SK-N-MC (cell line): ENCODE results near the gene APRT.

Experiments
- DNase-seq: peaks from one replicate; pipeline ENCODE4 v3.0.0-alpha.2; 2011; ENCODE audit warnings: low read depth, low spot score
- H3K27ac ChIP-seq: fragments of 200-600 bp; sonication (generic); 2 replicates; pipeline ENCODE4 v1.5.1; 2016; ENCODE audit warnings: mixed run types
- H3K36me3 ChIP-seq: fragments of 200-600 bp; sonication (generic); 2 replicates; pipeline ENCODE4 v1.6.1; 2017; ENCODE audit warnings: antibody characterized with exemption, low read length, mixed read lengths; ENCODE audit not compliant: insufficient read depth
- H3K4me3 ChIP-seq: fragments of 200-600 bp; sonication (generic); 2 replicates; pipeline ENCODE4 v1.5.1; 2016
- H3K9ac ChIP-seq: fragments of 200-600 bp; sonication (generic); 2 replicates; pipeline ENCODE4 v1.8.0; 2017; ENCODE audit warnings: mixed run types, mixed read lengths; ENCODE audit not compliant: insufficient read length
- H3K9me3 ChIP-seq: fragments of 200-600 bp; sonication (generic); 2 replicates; pipeline ENCODE4 v1.6.1; 2017; ENCODE audit warnings: low read depth, mild to moderate bottlenecking, antibody characterized with exemption, low read length, moderate library complexity, mixed read lengths
- EZH2 ChIP-seq: fragments of 200-600 bp; sonication (generic); IDR thresholded peaks from one replicate; pipeline ENCODE4 v1.6.1; 2017; ENCODE audit warnings: antibody characterized with exemption
- FOXP2 ChIP-seq: optimal IDR thresholded peaks from 2 replicates; pipeline ENCODE3; 2011; ENCODE audit warnings: mild to moderate bottlenecking, moderate library complexity; ENCODE audit not compliant: insufficient read depth; ENCODE audit errors: extremely low read length, control extremely low read depth
- POLR2AphosphoS5 ChIP-seq: IDR thresholded peaks from 2 replicates; pipeline ENCODE4 v1.6.1; 2012; ENCODE audit warnings: mild to moderate bottlenecking, low read depth, low read length, borderline replicate concordance

APRT gene

DNA sequence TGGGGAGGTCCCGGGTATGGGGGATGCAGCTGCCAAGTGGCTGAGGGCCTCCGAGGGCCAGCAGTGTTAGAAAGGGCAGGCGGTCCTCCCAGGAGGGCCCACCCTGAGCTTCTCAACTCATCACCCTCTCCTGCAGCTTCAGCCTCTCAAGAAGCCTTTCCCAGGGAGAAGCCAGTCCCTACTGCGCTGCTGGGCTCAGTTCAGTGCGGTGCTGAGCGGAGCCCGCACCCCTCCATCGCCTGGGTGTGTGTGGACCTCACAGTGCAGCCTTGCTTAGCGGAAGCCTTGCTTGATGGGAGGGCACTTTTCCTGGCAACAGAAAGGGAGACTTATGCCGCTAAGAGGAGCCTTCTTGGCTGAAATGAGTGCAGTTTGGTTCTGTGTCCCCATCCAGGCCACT, 3.5 kb upstream of the APRT start:
- Histone ChIP-seq H3K36me3 (no peaks in the 10 kb centered on the region), H3K9me3 (no peaks in the 10 kb centered on the region), H3K9ac (no peak overlapping the region), H3K27ac (no peak overlapping the region), H3K4me3 (no peak overlapping the region)
- DNase-seq: no peak
- TF ChIP-seq POLR2AphosphoS5 (no peak), EZH2 (no peak), FOXP2 (no peak)

DNA sequence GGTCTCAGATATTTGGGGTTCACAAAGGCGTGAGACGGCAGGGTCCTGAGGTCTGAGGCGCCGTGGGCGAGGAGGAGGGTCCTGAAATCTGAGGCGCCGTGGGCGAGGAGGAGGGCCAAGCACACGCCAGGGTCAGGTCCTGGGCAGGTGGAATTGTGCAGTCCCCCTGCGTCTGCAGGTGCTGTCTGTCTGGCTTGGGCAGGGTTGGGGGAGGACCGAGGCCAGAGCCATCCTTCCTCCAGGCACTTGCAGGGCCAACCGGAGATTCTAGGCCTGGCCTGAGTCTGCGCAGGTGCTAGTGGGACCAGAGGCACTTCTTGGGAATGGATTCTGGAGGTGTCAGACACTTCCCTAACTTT, 2.4 kb upstream of the APRT start:
- H3K9ac ChIP-seq: no peak overlapping the region
- no peak overlapping the region for H3K4me3 ChIP-seq
- no peak for TF ChIP-seq POLR2AphosphoS5
- TF ChIP-seq FOXP2: no peak
- no peak for TF ChIP-seq EZH2
- H3K27ac ChIP-seq: no peak overlapping the region
- H3K9me3 ChIP-seq: no peaks in the 10 kb centered on the region
- H3K36me3 ChIP-seq: no peaks in the 10 kb centered on the region
- no peak for DNase-seq

DNA sequence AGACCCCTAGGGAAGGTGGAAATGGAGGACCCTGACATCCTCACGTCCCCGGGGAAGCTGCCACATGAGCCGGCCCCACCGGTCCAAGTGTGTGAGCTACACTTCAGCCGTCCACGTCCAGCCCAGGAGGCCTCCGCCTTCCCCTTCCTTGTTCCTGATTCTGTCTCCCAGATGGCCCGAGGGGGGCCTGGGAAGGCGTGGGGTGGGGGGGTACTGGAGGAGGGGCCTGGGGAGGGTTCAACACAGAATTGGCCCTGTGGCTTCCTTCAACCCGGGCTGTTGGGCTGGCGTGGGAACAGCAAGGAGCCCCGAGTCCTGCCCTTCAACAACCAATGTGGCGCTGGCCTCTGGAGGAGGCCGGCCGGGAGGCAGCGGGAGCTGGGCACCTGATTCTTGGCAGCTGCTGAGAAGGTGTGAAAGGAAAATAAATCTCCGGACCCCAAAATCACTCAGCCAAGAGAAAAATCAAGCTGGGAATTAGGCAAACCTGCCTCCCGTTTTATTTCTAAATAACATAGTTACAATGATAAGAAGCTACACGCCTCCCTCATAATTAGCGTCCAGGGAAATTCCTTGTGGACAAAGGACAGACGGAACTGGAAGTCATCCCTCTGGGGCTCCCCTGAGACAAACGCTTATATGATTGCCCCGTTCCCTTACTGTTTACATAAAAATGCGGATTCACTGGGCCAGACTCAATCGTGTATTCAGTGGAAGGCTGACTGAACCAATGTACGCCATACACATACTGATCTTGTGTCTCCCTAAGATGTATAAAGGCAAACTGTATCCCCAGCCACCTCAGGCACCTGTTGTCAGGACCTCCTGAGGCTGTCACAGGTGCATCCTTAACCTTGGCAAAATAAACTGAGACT, 1.8 kb upstream of the APRT start:
- Histone ChIP-seq H3K36me3 (no peaks in the 10 kb centered on the region; the same call in 1 of the 2 replicates), H3K9ac (no peak overlapping the region), H3K4me3 (no peak overlapping the region), H3K9me3 (no peaks in the 10 kb centered on the region), H3K27ac (no peak overlapping the region)
- DNase-seq: no peak
- no peak for TF ChIP-seq FOXP2
- no peak for TF ChIP-seq EZH2
- peak; percentile 26; the same call in 1 of the 2 replicates for TF ChIP-seq POLR2AphosphoS5

DNA sequence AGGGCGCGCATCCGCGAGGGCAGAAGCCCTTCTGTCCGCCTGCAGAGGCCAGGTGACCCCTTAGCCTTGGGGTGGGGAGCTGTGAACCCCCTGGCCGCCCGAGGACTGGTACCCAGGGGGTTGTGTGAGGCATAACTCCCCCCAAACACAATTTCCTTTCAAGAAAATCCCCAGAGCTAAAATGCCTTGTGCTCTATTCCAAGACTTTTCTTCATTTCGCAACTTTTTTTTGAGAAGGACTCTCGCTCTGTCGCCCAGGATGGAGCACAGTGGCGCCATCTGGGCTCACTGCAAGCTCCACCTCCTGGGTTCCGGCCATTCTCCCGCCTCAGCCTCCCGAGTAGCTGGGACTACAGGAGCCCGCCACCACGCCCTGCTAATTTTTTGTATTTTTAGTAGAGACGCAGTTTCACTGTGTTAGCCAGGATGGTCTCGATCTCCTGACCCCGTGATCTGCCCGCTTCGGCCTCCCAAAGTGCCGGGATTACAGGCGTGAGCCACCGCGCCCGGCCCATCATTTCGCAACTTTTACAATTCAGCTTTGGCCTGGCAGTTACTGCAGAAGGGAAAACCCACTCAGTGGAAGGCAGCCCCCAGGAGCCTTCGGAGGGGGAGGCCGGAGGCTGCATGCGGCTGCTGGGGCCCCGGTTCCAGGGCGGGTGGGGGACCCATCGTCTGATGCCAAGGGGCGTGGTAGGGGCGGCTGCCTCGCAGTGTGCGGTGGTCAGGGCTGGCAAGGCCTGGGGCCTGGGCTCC, 963 bp upstream of the APRT start:
- H3K9ac ChIP-seq: no peak overlapping the region

DNA sequence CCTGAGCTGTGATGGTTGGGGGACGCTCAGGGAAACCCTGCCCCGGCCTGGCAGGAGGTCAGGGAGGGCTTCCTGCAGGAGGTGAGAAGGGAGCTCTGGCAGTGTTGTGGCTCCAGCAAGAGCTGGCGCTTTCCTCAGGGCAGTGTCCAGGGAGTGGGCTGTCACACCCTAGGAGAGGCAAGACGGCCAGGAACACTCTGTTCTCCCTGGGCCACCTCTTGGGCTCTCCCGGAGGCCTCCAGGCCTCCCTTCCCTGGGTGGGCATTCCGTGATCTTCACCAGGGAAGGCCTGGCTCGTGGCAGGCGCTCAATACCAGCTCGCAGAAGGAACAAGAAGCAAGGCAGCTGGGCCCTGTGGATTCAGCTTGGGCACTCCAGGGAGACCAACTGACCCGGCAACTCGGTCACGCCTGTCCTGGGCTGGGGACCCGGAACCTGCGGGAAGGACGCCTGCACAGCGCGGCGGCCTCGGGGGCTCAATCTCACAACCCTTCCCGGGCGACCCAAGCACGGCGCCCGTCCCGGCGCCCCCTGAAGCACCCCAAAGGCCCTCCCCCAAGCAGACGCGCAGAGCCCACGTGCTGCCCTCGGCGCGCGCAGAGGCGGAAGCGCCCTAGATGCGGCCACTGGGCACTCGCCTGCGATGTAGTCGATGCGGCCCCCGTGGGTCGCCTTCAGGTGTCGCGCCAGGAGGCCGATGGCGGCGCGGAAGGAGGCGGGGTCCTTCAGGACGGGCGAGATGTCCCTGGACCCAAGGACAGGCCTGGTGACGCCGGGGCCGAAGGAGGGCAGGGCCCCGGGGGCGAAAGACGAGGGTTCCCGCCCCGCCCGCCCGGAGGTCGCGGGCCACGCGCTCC, 588 bp downstream of the APRT start:
- peaks cover 19% of the 10 kb centered on the region; the same call in 1 of the 2 replicates for H3K36me3 ChIP-seq
- no peak for DNase-seq
- peak overlapping the region; percentile 80 for H3K4me3 ChIP-seq
- H3K9ac ChIP-seq: peak overlapping the region; percentile 81
- TF ChIP-seq EZH2 (no peak), POLR2AphosphoS5 (peak; percentile 45; the same call in 1 of the 2 replicates), FOXP2 (no peak)
- H3K9me3 ChIP-seq: no peaks in the 10 kb centered on the region
- H3K27ac ChIP-seq: peak overlapping the region; percentile 57

More for the DNA sequence above, 963 bp upstream of the APRT start:
- H3K27ac ChIP-seq: no peak overlapping the region
- no peaks in the 10 kb centered on the region for H3K9me3 ChIP-seq
- no peak for DNase-seq
- no peak for TF ChIP-seq FOXP2
- TF ChIP-seq EZH2: no peak
- no peak for TF ChIP-seq POLR2AphosphoS5
- no peak overlapping the region for H3K4me3 ChIP-seq
- peaks cover 6% of the 10 kb centered on the region; the same call in 1 of the 2 replicates for H3K36me3 ChIP-seq

DNA sequence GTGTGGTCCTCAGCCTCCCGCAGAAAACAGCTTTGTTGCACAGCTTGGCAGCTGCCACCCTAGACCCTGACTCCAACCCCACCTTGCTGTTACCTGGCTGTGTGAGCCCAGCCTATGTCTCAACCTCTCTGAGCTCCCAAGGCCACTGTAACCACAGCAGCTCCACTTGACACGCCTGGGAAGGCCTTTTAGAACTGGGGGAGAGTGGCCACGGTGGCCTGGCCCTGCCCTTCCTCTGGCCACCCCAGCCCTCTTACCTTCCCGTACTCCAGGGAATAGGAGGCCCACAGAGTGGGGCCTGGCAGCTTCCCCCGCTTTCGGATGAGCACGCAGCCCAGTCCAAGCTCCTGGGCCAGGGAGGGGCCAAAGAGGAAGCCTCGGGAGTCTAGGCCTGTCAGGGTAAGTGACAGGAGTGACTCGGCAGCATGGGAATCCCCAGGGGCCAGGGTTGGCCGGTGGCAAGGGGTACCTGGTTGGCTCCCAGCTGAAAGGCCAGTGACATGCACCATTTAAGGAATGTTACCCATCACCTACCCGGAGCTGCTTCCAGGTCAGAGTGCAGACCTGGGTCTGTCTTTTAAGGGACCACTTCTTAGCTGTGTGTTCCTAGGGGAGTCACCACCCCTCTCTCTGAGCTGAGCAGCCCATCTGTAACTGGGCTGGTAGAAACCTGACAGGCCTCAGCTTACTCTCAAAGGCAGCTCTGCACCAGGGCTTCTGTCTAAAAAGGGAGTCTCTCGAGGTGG, 1.4 kb downstream of the APRT start:
- DNase-seq: no peak
- H3K9me3 ChIP-seq: no peaks in the 10 kb centered on the region
- no peak for TF ChIP-seq FOXP2
- TF ChIP-seq EZH2: no peak
- H3K9ac ChIP-seq: peak overlapping the region; percentile 81
- peak overlapping the region; percentile 57; the same call in 1 of the 2 replicates for H3K27ac ChIP-seq
- H3K36me3 ChIP-seq: peaks cover 27% of the 10 kb centered on the region; the same call in 1 of the 2 replicates
- H3K4me3 ChIP-seq: peak overlapping the region; percentile 80

DNA sequence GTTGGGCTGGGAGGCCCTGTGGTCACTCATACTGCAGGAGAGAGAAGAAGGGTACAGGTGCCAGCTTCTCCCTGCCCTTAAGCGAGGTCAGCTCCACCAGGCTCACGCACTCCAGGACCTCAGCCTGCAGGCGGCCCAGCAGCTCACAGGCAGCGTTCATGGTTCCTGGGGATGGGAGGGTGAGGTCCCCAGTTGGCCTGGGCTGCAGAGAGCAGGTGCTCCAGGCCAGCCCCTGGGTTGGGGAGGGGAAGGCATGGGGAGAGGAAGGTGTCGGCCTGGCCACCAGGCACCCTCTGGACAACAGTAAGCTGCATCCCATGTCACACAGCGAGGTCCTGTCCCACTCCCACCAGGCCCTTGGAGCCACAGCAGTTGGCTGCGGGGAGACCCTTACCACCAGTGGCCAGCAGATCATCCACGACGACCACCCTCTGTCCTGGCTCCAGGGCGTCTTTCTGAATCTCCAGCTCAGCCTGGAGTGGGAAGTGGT, 2.0 kb downstream of the APRT start:
- Histone ChIP-seq H3K9ac (no peak overlapping the region), H3K9me3 (no peaks in the 10 kb centered on the region), H3K27ac (peak overlapping the region; percentile 50; the same call in 1 of the 2 replicates), H3K4me3 (peak overlapping the region; percentile 80; the same call in 1 of the 2 replicates), H3K36me3 (peaks cover 33% of the 10 kb centered on the region; the same call in 1 of the 2 replicates)
- DNase-seq: no peak
- TF ChIP-seq FOXP2: no peak
